ENCODE measurements around the gene TIMM29. TPM values are rescaled to one million over a fixed set of nuclear protein-coding genes. Genes with fewer than 3 reads are reported as not detected.

Gene TIMM29
- polyA plus RNA-seq, 3 donors, result 5.2 to 18.7 (median 14.1) TPM

DNA sequence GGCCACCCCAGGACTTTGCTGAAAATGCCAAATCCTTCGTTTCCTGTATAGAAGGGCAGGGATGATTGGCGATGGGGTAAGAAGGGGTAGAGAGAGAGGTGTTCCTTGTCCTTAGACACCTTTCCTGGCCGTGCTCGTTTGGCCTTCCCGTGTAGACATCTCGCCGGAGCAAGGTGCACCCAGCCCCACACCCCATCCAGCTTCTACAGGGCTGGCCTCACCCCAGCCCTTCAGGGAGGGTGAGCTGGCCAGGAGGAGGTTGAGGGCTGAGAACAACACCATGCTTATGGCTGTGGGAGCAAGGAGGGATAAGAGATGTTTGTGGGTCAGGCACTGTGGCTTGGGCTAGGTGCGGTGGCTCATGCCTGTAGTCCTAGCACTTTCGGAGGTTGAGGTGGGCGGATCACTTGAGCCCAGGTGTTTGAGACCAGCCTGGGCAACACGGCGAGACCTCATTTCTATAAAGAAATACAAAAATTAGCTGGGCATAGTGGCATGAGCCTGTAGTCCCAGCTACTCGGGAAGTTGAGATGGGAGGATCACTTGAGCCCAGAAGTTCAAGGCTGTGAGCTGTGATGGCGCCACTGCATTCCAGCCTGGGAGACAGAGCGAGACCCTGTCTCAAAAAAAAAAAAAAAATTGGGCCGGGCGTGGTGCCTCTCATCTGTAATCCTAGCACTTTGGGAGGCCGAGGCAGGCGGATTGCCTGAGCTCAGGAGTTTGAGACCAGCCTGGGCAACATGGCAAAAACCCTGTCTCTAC is 47.7 kb downstream of the TIMM29 start:
- Histone ChIP-seq H3K27ac (ENCODE audit: low read depth in 1 of 2, low read length in 2 of 2) (peak overlapping the region in 1 of 2 donors; percentile 3), H3K36me3 (replicated peaks in 1 of 2; ENCODE audit: control insufficient read depth in 1 of 2, insufficient read depth in 2 of 2, low read length in 2 of 2) (peaks cover 0 to 4% of the 10 kb centered on the region in 2 donors), H3K4me1 (ENCODE audit: control insufficient read depth in 1 of 2, insufficient read depth in 2 of 2, low read length in 2 of 2) (peaks cover 13 to 16% of the 10 kb centered on the region in 2 donors), H3K4me3 (replicated peaks in 1 of 3; ENCODE audit: low read depth in 2 of 3, low read length in 3 of 3) (no peak overlapping the region), H3K27me3 (ENCODE audit: control insufficient read depth in 2 of 2, insufficient read depth in 2 of 2, low read length in 2 of 2) (no peaks in the 10 kb centered on the region), H3K79me2 (ENCODE audit: insufficient read depth, low read length) (peaks cover 94% of the 10 kb centered on the region), H4K20me1 (ENCODE audit: insufficient read depth, low read length) (peaks cover 92% of the 10 kb centered on the region), H3K9me3 (replicated peaks in 1 of 2; ENCODE audit: control insufficient read depth in 1 of 2, insufficient read depth in 1 of 2, low read length in 2 of 2) (no peaks in the 10 kb centered on the region), H2AFZ (ENCODE audit: insufficient read depth, low read depth, low read length, poor library complexity, severe bottlenecking) (no peak overlapping the region), H3K4me2 (replicated peaks; ENCODE audit: extremely low read depth, low read length, poor library complexity, severe bottlenecking) (no peak overlapping the region), H3K9ac (ENCODE audit: insufficient read depth, low read length, poor library complexity, severe bottlenecking) (no peak overlapping the region)
- intact Hi-C loops (cut with micrococcal nuclease), result no loop called here
- WGBS (ENCODE audit: insufficient coverage), result 100% methylated on average over 7 of the region's 19 CpGs
- Mint-ChIP-seq H3K27ac (peak overlapping the region in 4 of 7 donors; percentile 14 to 69 (median 66)), H3K4me3 (no peak overlapping the region), H3K4me1 (peaks cover 40% of the 10 kb centered on the region), H3K9me3 (peaks cover 0 to 7% (median 0%) of the 10 kb centered on the region in 7 donors), H3K36me3 (peaks cover 1 to 16% of the 10 kb centered on the region in 2 donors), H3K27me3 (ENCODE audit: low read depth in 3 of 3) (no peaks in the 10 kb centered on the region)
- DNase-seq, result no peak
- TF ChIP-seq, protein P1, sequence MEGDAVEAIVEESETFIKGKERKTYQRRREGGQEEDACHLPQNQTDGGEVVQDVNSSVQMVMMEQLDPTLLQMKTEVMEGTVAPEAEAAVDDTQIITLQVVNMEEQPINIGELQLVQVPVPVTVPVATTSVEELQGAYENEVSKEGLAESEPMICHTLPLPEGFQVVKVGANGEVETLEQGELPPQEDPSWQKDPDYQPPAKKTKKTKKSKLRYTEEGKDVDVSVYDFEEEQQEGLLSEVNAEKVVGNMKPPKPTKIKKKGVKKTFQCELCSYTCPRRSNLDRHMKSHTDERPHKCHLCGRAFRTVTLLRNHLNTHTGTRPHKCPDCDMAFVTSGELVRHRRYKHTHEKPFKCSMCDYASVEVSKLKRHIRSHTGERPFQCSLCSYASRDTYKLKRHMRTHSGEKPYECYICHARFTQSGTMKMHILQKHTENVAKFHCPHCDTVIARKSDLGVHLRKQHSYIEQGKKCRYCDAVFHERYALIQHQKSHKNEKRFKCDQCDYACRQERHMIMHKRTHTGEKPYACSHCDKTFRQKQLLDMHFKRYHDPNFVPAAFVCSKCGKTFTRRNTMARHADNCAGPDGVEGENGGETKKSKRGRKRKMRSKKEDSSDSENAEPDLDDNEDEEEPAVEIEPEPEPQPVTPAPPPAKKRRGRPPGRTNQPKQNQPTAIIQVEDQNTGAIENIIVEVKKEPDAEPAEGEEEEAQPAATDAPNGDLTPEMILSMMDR (IDR thresholded peaks at IDR 0.05), result no peak

DNA sequence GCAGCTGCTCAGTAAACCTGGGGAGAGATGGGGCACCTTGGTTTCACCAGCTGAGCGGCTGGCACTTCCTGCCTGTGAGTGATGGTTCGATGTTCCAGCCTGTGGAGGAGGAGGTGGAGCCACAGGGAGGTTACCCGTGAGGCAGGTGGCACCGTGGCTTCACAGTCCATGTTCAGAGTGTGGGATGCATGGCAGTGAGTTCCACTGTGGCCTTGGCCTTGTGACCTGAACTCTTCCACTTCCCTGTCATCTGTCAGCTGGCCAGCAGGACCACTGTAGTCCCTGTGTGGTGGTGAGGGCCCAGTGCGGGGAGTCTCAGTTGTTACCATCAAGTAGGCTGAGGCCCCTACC is 49.1 kb downstream of the TIMM29 start:
- Histone ChIP-seq H3K4me3 (replicated peaks in 1 of 3; ENCODE audit: low read depth in 2 of 3, low read length in 3 of 3) (no peak overlapping the region), H3K27ac (ENCODE audit: low read depth in 1 of 2, low read length in 2 of 2) (peak overlapping the region in 1 of 2 donors; percentile 46), H3K4me1 (ENCODE audit: control insufficient read depth in 1 of 2, insufficient read depth in 2 of 2, low read length in 2 of 2) (peaks cover 13 to 16% of the 10 kb centered on the region in 2 donors), H3K9ac (ENCODE audit: insufficient read depth, low read length, poor library complexity, severe bottlenecking) (no peak overlapping the region), H2AFZ (ENCODE audit: insufficient read depth, low read depth, low read length, poor library complexity, severe bottlenecking) (no peak overlapping the region), H3K36me3 (replicated peaks in 1 of 2; ENCODE audit: control insufficient read depth in 1 of 2, insufficient read depth in 2 of 2, low read length in 2 of 2) (peaks cover 0 to 9% of the 10 kb centered on the region in 2 donors), H3K27me3 (ENCODE audit: control insufficient read depth in 2 of 2, insufficient read depth in 2 of 2, low read length in 2 of 2) (no peaks in the 10 kb centered on the region), H3K79me2 (ENCODE audit: insufficient read depth, low read length) (peaks cover 93% of the 10 kb centered on the region), H3K9me3 (replicated peaks in 1 of 2; ENCODE audit: control insufficient read depth in 1 of 2, insufficient read depth in 1 of 2, low read length in 2 of 2) (no peaks in the 10 kb centered on the region), H4K20me1 (ENCODE audit: insufficient read depth, low read length) (peaks cover 87% of the 10 kb centered on the region), H3K4me2 (replicated peaks; ENCODE audit: extremely low read depth, low read length, poor library complexity, severe bottlenecking) (no peak overlapping the region)
- TF ChIP-seq, protein P1 (IDR thresholded peaks at IDR 0.05), result no peak
- Mint-ChIP-seq H3K9me3 (peaks cover 0 to 7% (median 0%) of the 10 kb centered on the region in 7 donors), H3K27ac (peak overlapping the region in 4 of 7 donors; percentile 1 to 75 (median 36)), H3K4me3 (no peak overlapping the region), H3K4me1 (peaks cover 34% of the 10 kb centered on the region), H3K36me3 (peaks cover 2 to 19% of the 10 kb centered on the region in 2 donors), H3K27me3 (ENCODE audit: low read depth in 3 of 3) (no peaks in the 10 kb centered on the region)
- no peak for DNase-seq
- WGBS (ENCODE audit: insufficient coverage), result 44% methylated on average over 4 of the region's 5 CpGs
- intact Hi-C loops (cut with micrococcal nuclease), result no loop called here

Other genes starting within 250 kb of the TIMM29 start
- gene QTRT1, start 227.4 kb upstream of the TIMM29 start, polyA plus RNA-seq, result 10 to 100 TPM in 2 of 3 donors, 1 to 10 TPM in 1; 9.9 to 29.6 (median 12.3) TPM
- 100 to 1,000 TPM in 1 of 3 donors, 10 to 100 TPM in 2; 53.0 to 186 (median 69.5) TPM for gene DNM2, start 210.7 kb upstream of the TIMM29 start, polyA plus RNA-seq
- 10 to 100 TPM; 23.2 to 56.7 (median 51.3) TPM for gene TMED1, start 92.6 kb upstream of the TIMM29 start, polyA plus RNA-seq
- 100 to 1,000 TPM; 134 to 174 (median 149) TPM for gene C19orf38, start 80.4 kb upstream of the TIMM29 start, polyA plus RNA-seq
- 10 to 100 TPM in 1 of 3 donors, under 1 TPM in 2; 0.17 to 26.3 (median 0.29) TPM for gene CARM1, start 57.3 kb upstream of the TIMM29 start, polyA plus RNA-seq
- 10 to 100 TPM; 12.3 to 25.2 (median 15.5) TPM for gene YIPF2, start 172 bp upstream of the TIMM29 start, polyA plus RNA-seq
- 10 to 100 TPM in 1 of 3 donors, 1 to 10 TPM in 2; 5.1 to 53.3 (median 7.0) TPM for gene SMARCA4, start 32.2 kb downstream of the TIMM29 start, polyA plus RNA-seq
- 10 to 100 TPM; 14.3 to 21.2 (median 19.8) TPM for gene LDLR, start 160.7 kb downstream of the TIMM29 start, polyA plus RNA-seq
- gene SPC24, start 227.0 kb downstream of the TIMM29 start, polyA plus RNA-seq, result under 1 TPM in 1 of 3 donors, not detected in 2; 0.27 TPM

Data from CD14-positive monocyte (primary cell).